Astrocyte (in vitro differentiated cells and primary cell): ENCODE data around the gene BRD8. TPM values are rescaled to one million over a fixed set of nuclear protein-coding genes. Genes with fewer than 3 reads are reported as not detected.

Experiments used
- DNase-seq: peaks from one replicate; pipeline ENCODE4 v3.0.0-alpha.2; 2010; ENCODE audit warnings: low read depth
- FAIRE-seq: peaks from 2 replicates; lab custom pipeline; 2011; peaks lifted over from hg19 to GRCh38; lab: Jason Lieb, UNC
- H2AFZ ChIP-seq: 2 replicates; pipeline ENCODE4 v1.6.0; 2012; ENCODE audit warnings: low read depth, low read length, inconsistent platforms
- H3K27ac ChIP-seq: 2 replicates; pipeline ENCODE4 v1.5.1; 2011; ENCODE audit warnings: low read depth, low read length, inconsistent platforms
- H3K27me3 ChIP-seq: 2 replicates; pipeline ENCODE4 v1.6.0; 2011; ENCODE audit warnings: low read length, inconsistent platforms; ENCODE audit not compliant: insufficient read depth
- H3K36me3 ChIP-seq: 2 replicates; pipeline ENCODE4 v1.5.1; 2011; ENCODE audit warnings: low read length, inconsistent platforms; ENCODE audit not compliant: insufficient read depth
- H3K4me1 ChIP-seq: 2 replicates; pipeline ENCODE4 v1.5.1; 2011; ENCODE audit warnings: low read length, inconsistent platforms; ENCODE audit not compliant: insufficient read depth
- H3K4me2 ChIP-seq: 2 replicates; pipeline ENCODE4 v1.6.0; 2012; ENCODE audit warnings: low read length, inconsistent platforms
- H3K4me3 ChIP-seq: 2 replicates; pipeline ENCODE4 v1.5.1; 2011; ENCODE audit warnings: low read depth, mild to moderate bottlenecking, low read length, inconsistent platforms; ENCODE audit not compliant: insufficient read depth
- H3K79me2 ChIP-seq: 2 replicates; pipeline ENCODE4 v1.6.0; 2012; ENCODE audit warnings: mild to moderate bottlenecking, low read length, inconsistent platforms; ENCODE audit not compliant: insufficient read depth
- H3K9ac ChIP-seq: 2 replicates; pipeline ENCODE4 v1.6.0; 2012; ENCODE audit warnings: mild to moderate bottlenecking, low read length, inconsistent platforms
- H3K9me3 ChIP-seq: 2 replicates; pipeline ENCODE4 v1.5.1; 2012; ENCODE audit warnings: low read depth, mild to moderate bottlenecking, low read length, inconsistent platforms; ENCODE audit not compliant: insufficient read depth
- H4K20me1 ChIP-seq: 2 replicates; pipeline ENCODE4 v1.6.0; 2012; ENCODE audit warnings: low read length, inconsistent platforms; ENCODE audit not compliant: insufficient read depth
- H3K27ac Mint-ChIP-seq: one replicate; pipeline ENCODE4 v1.8.0; 2021; ENCODE audit warnings: mild to moderate bottlenecking, mixed read lengths; ENCODE audit not compliant: unreplicated experiment
- H3K27me3 Mint-ChIP-seq: one replicate; pipeline ENCODE4 v1.8.0; 2021; ENCODE audit warnings: low read depth, mixed read lengths; ENCODE audit not compliant: unreplicated experiment
- H3K36me3 Mint-ChIP-seq: one replicate; pipeline ENCODE4 v1.8.0; 2021; ENCODE audit warnings: low read depth, mixed read lengths; ENCODE audit not compliant: unreplicated experiment
- H3K4me1 Mint-ChIP-seq: one replicate; pipeline ENCODE4 v1.8.0; 2021; ENCODE audit warnings: low read depth, mixed read lengths; ENCODE audit not compliant: unreplicated experiment
- H3K4me3 Mint-ChIP-seq: one replicate; pipeline ENCODE4 v1.8.0; 2021; ENCODE audit warnings: mild to moderate bottlenecking, moderate library complexity, mixed read lengths; ENCODE audit not compliant: unreplicated experiment
- H3K9me3 Mint-ChIP-seq: one replicate; pipeline ENCODE4 v1.8.0; 2021; ENCODE audit warnings: mild to moderate bottlenecking, mixed read lengths; ENCODE audit not compliant: unreplicated experiment
- EZH2 ChIP-seq: IDR thresholded peaks from 2 replicates; pipeline ENCODE4 v1.6.1; 2012; ENCODE audit warnings: mild to moderate bottlenecking, low read length, inconsistent platforms; ENCODE audit not compliant: insufficient read depth
- total RNA-seq: library from RNA; stranded (reverse); gene quantifications from 2 replicates; pipeline ENCODE4 v1.2.1, GENCODE V29; 2021
- TF ChIP-seq, protein P1 (sequence below): IDR thresholded peaks from 2 replicates; pipeline ENCODE4 v1.5.1; 2011; ENCODE audit warnings: low read depth, mild to moderate bottlenecking, inconsistent platforms, low read length, moderate library complexity; ENCODE audit not compliant: insufficient read depth

The BRD8 gene
- total RNA-seq, 1 donor from 2014 or later, result 33.1 TPM

DNA sequence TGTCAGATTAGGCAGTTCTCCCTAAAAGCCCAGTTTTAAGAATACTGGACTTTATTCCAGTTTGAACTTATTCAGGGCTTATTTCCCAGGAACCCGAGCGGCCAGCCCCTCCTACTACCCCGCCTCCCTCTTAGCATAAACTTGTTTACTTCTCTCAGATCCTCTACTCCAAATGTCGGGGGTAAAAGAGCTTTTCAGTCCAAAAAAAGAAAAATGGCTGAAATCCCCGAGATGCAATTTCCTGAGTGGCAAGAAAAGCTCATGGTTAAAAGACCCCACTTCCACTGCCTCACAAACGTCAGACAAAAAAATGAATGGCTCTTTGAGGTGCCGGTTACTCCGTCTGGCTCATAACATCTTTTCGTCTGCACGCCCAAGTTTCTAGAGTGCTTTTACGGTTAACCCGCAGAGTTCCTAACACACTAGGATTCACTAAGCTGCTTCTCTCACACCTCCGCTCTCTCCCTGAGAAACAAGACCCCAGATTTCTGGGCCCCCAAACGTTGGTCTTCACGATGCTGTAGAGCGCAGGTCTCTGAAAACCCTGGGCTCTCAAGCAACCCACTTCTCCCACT is 402 bp downstream of the BRD8 start:
- Histone ChIP-seq H3K79me2 (peaks cover 82% of the 10 kb centered on the region), H3K4me1 (peaks cover 12% of the 10 kb centered on the region), H3K4me3 (peak overlapping the region; percentile 99), H4K20me1 (peaks cover 6% of the 10 kb centered on the region), H3K4me2 (peak overlapping the region; percentile 87), H3K27me3 (no peaks in the 10 kb centered on the region), H2AFZ (peak overlapping the region; percentile 93), H3K36me3 (peaks cover 23% of the 10 kb centered on the region), H3K9ac (peak overlapping the region; percentile 98), H3K9me3 (no peaks in the 10 kb centered on the region), H3K27ac (peak overlapping the region; percentile 90)
- no peak overlapping the region for H3K4me3 Mint-ChIP-seq
- no peak for FAIRE-seq
- H3K27ac Mint-ChIP-seq, result no peak overlapping the region
- H3K9me3 Mint-ChIP-seq, result no peaks in the 10 kb centered on the region
- TF ChIP-seq, protein P1, sequence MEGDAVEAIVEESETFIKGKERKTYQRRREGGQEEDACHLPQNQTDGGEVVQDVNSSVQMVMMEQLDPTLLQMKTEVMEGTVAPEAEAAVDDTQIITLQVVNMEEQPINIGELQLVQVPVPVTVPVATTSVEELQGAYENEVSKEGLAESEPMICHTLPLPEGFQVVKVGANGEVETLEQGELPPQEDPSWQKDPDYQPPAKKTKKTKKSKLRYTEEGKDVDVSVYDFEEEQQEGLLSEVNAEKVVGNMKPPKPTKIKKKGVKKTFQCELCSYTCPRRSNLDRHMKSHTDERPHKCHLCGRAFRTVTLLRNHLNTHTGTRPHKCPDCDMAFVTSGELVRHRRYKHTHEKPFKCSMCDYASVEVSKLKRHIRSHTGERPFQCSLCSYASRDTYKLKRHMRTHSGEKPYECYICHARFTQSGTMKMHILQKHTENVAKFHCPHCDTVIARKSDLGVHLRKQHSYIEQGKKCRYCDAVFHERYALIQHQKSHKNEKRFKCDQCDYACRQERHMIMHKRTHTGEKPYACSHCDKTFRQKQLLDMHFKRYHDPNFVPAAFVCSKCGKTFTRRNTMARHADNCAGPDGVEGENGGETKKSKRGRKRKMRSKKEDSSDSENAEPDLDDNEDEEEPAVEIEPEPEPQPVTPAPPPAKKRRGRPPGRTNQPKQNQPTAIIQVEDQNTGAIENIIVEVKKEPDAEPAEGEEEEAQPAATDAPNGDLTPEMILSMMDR, result no peak
- no peak for TF ChIP-seq EZH2
- DNase-seq, result no peak
- H3K36me3 Mint-ChIP-seq, result no peaks in the 10 kb centered on the region
- H3K27me3 Mint-ChIP-seq, result no peaks in the 10 kb centered on the region
- peaks cover 2% of the 10 kb centered on the region for H3K4me1 Mint-ChIP-seq

DNA sequence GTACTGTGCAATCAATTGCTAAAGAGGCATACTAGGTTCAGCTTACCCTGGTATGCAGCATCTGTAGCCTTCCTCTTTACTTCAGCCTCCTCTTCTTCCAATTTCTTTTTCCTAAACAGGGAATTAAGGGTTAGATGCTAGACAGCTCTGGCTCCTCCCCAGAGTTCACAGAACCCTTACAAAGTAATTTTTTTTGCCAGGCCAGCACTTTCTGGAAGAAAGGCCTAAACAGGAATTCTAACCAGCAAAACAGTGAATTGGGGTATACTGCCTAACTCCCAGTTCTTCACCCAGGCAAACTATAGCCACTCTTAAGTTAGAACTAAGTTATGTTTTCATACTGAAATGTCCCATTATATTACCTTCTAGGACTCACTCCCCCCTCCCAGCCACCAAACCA is 8.1 kb downstream of the BRD8 start:
- FAIRE-seq (no peak), DNase-seq (no peak)
- Histone ChIP-seq H3K79me2 (peaks cover 18% of the 10 kb centered on the region), H4K20me1 (peaks cover 15% of the 10 kb centered on the region), H3K4me2 (no peak overlapping the region), H3K36me3 (peaks cover 71% of the 10 kb centered on the region), H3K4me3 (no peak overlapping the region), H3K9me3 (no peaks in the 10 kb centered on the region), H3K27ac (no peak overlapping the region), H3K4me1 (no peaks in the 10 kb centered on the region), H3K9ac (no peak overlapping the region), H2AFZ (no peak overlapping the region), H3K27me3 (no peaks in the 10 kb centered on the region)
- Mint-ChIP-seq H3K4me1 (no peaks in the 10 kb centered on the region), H3K27ac (no peak overlapping the region), H3K4me3 (no peak overlapping the region), H3K36me3 (peaks cover 15% of the 10 kb centered on the region), H3K27me3 (no peaks in the 10 kb centered on the region), H3K9me3 (no peaks in the 10 kb centered on the region)
- TF ChIP-seq, protein P1, result no peak
- no peak for TF ChIP-seq EZH2

DNA sequence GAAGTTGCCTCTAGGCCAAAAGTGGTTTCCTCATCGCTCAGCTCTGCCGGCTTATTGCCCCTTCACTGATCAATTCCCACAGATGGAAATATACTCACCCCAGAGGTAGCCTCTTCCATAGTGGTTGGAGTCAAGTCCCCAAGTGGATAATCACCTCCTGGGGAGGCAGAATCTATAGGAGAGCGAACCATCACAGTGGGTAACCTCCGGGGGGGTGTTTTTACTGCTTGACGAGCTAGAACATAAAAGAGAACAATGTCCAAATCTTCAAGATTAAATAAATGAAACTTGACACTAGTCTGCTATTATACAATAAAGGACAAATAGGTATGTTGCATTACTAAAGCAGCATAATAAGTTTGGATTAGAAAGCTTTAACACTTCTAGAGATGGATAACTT is 9.3 kb downstream of the BRD8 start:
- Histone ChIP-seq H3K27ac (no peak overlapping the region), H3K4me1 (no peaks in the 10 kb centered on the region), H3K27me3 (no peaks in the 10 kb centered on the region), H2AFZ (no peak overlapping the region), H3K79me2 (peaks cover 8% of the 10 kb centered on the region), H3K9me3 (no peaks in the 10 kb centered on the region), H4K20me1 (peaks cover 19% of the 10 kb centered on the region), H3K36me3 (peaks cover 79% of the 10 kb centered on the region), H3K4me3 (no peak overlapping the region), H3K4me2 (no peak overlapping the region), H3K9ac (no peak overlapping the region)
- Mint-ChIP-seq H3K27ac (no peak overlapping the region), H3K27me3 (no peaks in the 10 kb centered on the region), H3K4me1 (no peaks in the 10 kb centered on the region), H3K36me3 (peaks cover 18% of the 10 kb centered on the region), H3K9me3 (no peaks in the 10 kb centered on the region), H3K4me3 (no peak overlapping the region)
- DNase-seq (no peak), FAIRE-seq (no peak)
- no peak for TF ChIP-seq EZH2
- TF ChIP-seq, protein P1, result no peak
